H1 (cell line): ENCODE measurements around the gene MDFI. TPM values are rescaled to one million over a fixed set of nuclear protein-coding genes. Genes with fewer than 3 reads are reported as not detected.

Experiments
- BACH1 ChIP-seq: IDR thresholded peaks from 2 replicates; pipeline ENCODE4 v1.6.1; 2012; ENCODE audit warnings: low read length, improper control_type of control experiment
- CHD2 ChIP-seq: IDR thresholded peaks from 2 replicates; pipeline ENCODE4 v1.6.1; 2012; ENCODE audit warnings: low read length, improper control_type of control experiment
- CREB1 ChIP-seq: IDR thresholded peaks from 2 replicates; pipeline ENCODE4 v1.6.1; 2012; ENCODE audit warnings: inconsistent platforms
- EP300 ChIP-seq, 2 experiments: IDR thresholded peaks; 1 replicate in 1 of 2; 2 replicates in 1 of 2; pipeline ENCODE4 v1.6.1; 2011 to 2012; ENCODE audit warnings: low read depth in 2 of 2, low read length in 2 of 2, mild to moderate bottlenecking in 2 of 2, borderline replicate concordance in 1 of 2, inconsistent platforms in 1 of 2, moderate library complexity in 1 of 2
- EZH2 ChIP-seq: fragments of 200-600 bp; sonication (generic); IDR thresholded peaks from 2 replicates; pipeline ENCODE4 v1.7.1; 2012; ENCODE audit warnings: low read depth, mild to moderate bottlenecking, moderate library complexity, low read length, inconsistent platforms; ENCODE audit not compliant: severe bottlenecking
- GABPA ChIP-seq: IDR thresholded peaks from 2 replicates; pipeline ENCODE4 v1.6.1; 2011; ENCODE audit warnings: mild to moderate bottlenecking, low read length, moderate library complexity, borderline replicate concordance; ENCODE audit not compliant: insufficient read depth
- GTF2F1 ChIP-seq: IDR thresholded peaks from 2 replicates; pipeline ENCODE4 v1.6.1; 2012; ENCODE audit warnings: low read depth, low read length, improper control_type of control experiment, borderline replicate concordance
- HDAC6 ChIP-seq: IDR thresholded peaks from one replicate; pipeline ENCODE4 v1.7.1; 2012; ENCODE audit warnings: low read depth, mild to moderate bottlenecking, inconsistent platforms, low read length, moderate library complexity
- JUND ChIP-seq: IDR thresholded peaks from 2 replicates; pipeline ENCODE4 v1.6.1; 2011; ENCODE audit warnings: mild to moderate bottlenecking, improper control_type of control experiment, low read length
- KDM4A ChIP-seq: IDR thresholded peaks from one replicate; pipeline ENCODE4 v1.7.1; 2012; ENCODE audit warnings: low read depth, mild to moderate bottlenecking, moderate library complexity, low read length, inconsistent platforms; ENCODE audit not compliant: severe bottlenecking
- MAFK ChIP-seq: IDR thresholded peaks from 2 replicates; pipeline ENCODE4 v1.6.1; 2012; ENCODE audit warnings: low read depth, mild to moderate bottlenecking, improper control_type of control experiment, low read length
- RXRA ChIP-seq: IDR thresholded peaks from 2 replicates; pipeline ENCODE4 v1.6.1; 2011; ENCODE audit warnings: low read depth, mild to moderate bottlenecking, low read length, moderate library complexity; ENCODE audit not compliant: insufficient read depth
- SIN3A ChIP-seq, 2 experiments: IDR thresholded peaks in 1 of 2; conservative IDR thresholded peaks in 1 of 2; 2 replicates each; pipeline ENCODE4 v1.6.1; 2011 to 2012; ENCODE audit warnings: low read length in 2 of 2, improper control_type of control experiment in 1 of 2, low read depth in 1 of 2, mild to moderate bottlenecking in 1 of 2
- SP4 ChIP-seq: IDR thresholded peaks from 2 replicates; pipeline ENCODE4 v1.6.1; 2012; ENCODE audit warnings: low read length, inconsistent platforms
- SRF ChIP-seq: IDR thresholded peaks from 2 replicates; pipeline ENCODE4 v1.6.1; 2011; ENCODE audit warnings: mild to moderate bottlenecking, low read depth, low read length, moderate library complexity
- TAF1 ChIP-seq: IDR thresholded peaks from 2 replicates; pipeline ENCODE4 v1.6.1; 2011; ENCODE audit warnings: mild to moderate bottlenecking, low read depth, low read length
- TAF7 ChIP-seq: optimal IDR thresholded peaks from 2 replicates; pipeline ENCODE3; 2011; ENCODE audit warnings: low read depth, mild to moderate bottlenecking, inconsistent platforms, low read length, moderate library complexity, borderline replicate concordance
- TEAD4 ChIP-seq: IDR thresholded peaks from 2 replicates; pipeline ENCODE4 v1.6.1; 2012; ENCODE audit warnings: low read depth, low read length, inconsistent platforms, mixed read lengths
- polyA plus RNA-seq, 7 experiments: library from polyadenylated mRNA; depleted of rRNA in 3 of 7; stranded (reverse) in 5 of 7; unstranded in 2 of 7; fragments of >200 nt in 5 of 7; fragments of 200-250 nt in 2 of 7; gene quantifications; 1 replicate in 5 of 7; 2 replicates in 1 of 7; 4 replicates in 1 of 7; pipeline versions ENCODE4 v1.2.1 to v1.2.3, GENCODE V29; 2011 to 2013; ENCODE audit warnings: missing spikeins in 2 of 7, mixed read lengths in 2 of 7
- total RNA-seq: library from RNA; stranded (reverse); fragmentation: NEBNext Ultra II Directional; extraction: Animal tissue kit (Norgen Biotek cat#: 25700); gene quantifications from 2 replicates; pipeline ENCODE4 v1.2.1, GENCODE V29; 2021
- TF ChIP-seq, protein P1 (sequence below), 3 experiments: IDR thresholded peaks; 1 replicate in 2 of 3; 2 replicates in 1 of 3; pipeline versions ENCODE4 v1.5.1 to v1.6.1; 2011; ENCODE audit warnings: low read length in 3 of 3, mild to moderate bottlenecking in 3 of 3, inconsistent platforms in 2 of 3, low read depth in 1 of 3, moderate library complexity in 1 of 3; ENCODE audit not compliant: insufficient read depth in 1 of 3; ENCODE audit errors: control extremely low read depth in 1 of 3
- TF ChIP-seq, protein P2 (sequence below): IDR thresholded peaks from 2 replicates; pipeline ENCODE4 v1.6.1; 2011; ENCODE audit warnings: low read length, improper control_type of control experiment

The MDFI gene
- total and polyA plus RNA-seq, 2 of the 8 experiments (the other 6 are each of a cell fraction or from before 2014, with no cell fraction given), result 41.0 to 65.6 TPM

- no peak for TF ChIP-seq CHD2
- TF ChIP-seq KDM4A, result peak; percentile 88
- no peak for TF ChIP-seq TEAD4
- TF ChIP-seq JUND, result no peak
- TF ChIP-seq, protein P1, sequence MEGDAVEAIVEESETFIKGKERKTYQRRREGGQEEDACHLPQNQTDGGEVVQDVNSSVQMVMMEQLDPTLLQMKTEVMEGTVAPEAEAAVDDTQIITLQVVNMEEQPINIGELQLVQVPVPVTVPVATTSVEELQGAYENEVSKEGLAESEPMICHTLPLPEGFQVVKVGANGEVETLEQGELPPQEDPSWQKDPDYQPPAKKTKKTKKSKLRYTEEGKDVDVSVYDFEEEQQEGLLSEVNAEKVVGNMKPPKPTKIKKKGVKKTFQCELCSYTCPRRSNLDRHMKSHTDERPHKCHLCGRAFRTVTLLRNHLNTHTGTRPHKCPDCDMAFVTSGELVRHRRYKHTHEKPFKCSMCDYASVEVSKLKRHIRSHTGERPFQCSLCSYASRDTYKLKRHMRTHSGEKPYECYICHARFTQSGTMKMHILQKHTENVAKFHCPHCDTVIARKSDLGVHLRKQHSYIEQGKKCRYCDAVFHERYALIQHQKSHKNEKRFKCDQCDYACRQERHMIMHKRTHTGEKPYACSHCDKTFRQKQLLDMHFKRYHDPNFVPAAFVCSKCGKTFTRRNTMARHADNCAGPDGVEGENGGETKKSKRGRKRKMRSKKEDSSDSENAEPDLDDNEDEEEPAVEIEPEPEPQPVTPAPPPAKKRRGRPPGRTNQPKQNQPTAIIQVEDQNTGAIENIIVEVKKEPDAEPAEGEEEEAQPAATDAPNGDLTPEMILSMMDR (IDR thresholded peaks at IDR 0.05; ENCODE audit: control extremely low read depth in 1 of 3, insufficient read depth in 1 of 3, low read depth in 1 of 3, low read length in 3 of 3), result no peak
- TF ChIP-seq MAFK, result no peak
- no peak for TF ChIP-seq BACH1
- TF ChIP-seq CREB1, result no peak
- no peak for TF ChIP-seq SP4
- TF ChIP-seq, protein P2, sequence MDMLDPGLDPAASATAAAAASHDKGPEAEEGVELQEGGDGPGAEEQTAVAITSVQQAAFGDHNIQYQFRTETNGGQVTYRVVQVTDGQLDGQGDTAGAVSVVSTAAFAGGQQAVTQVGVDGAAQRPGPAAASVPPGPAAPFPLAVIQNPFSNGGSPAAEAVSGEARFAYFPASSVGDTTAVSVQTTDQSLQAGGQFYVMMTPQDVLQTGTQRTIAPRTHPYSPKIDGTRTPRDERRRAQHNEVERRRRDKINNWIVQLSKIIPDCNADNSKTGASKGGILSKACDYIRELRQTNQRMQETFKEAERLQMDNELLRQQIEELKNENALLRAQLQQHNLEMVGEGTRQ, result no peak
- TF ChIP-seq GABPA, result no peak
- TF ChIP-seq SRF, result no peak
- TF ChIP-seq TAF7, result no peak
- TF ChIP-seq HDAC6, result no peak
- TF ChIP-seq SIN3A (conservative IDR thresholded peaks at IDR 0.05 in 1 of 2, IDR thresholded peaks at IDR 0.05 in 1 of 2; ENCODE audit: low read depth in 1 of 2, low read length in 2 of 2), result 0 out of 4 replicates have a peak, but pooled peaks of 1 of the 2 experiments have one; percentile 12
- no peak for TF ChIP-seq RXRA
- TF ChIP-seq EZH2, result peak; percentile 3
- TF ChIP-seq EP300 (IDR thresholded peaks at IDR 0.05; ENCODE audit: borderline replicate concordance in 1 of 2, low read depth in 2 of 2, low read length in 2 of 2), result no peak
- TF ChIP-seq TAF1, result no peak
- no peak for TF ChIP-seq GTF2F1
Observed at GRCh38 chr6:41638002-41638934, at the start of gene MDFI (continued).
